GM19452 (cell line): ENCODE results near the gene BIRC7.

Source experiments
- ATAC-seq: cut with Tn5 transposase; IDR thresholded peaks from one replicate; pipeline ENCODE4 v1.9.1; 2021; ENCODE audit not compliant: unreplicated experiment

BIRC7 gene

GRCh38 chr20:63262836-63263235 lies 27.1 kb downstream of the BIRC7 start:
- ATAC-seq: no peak

DNA sequence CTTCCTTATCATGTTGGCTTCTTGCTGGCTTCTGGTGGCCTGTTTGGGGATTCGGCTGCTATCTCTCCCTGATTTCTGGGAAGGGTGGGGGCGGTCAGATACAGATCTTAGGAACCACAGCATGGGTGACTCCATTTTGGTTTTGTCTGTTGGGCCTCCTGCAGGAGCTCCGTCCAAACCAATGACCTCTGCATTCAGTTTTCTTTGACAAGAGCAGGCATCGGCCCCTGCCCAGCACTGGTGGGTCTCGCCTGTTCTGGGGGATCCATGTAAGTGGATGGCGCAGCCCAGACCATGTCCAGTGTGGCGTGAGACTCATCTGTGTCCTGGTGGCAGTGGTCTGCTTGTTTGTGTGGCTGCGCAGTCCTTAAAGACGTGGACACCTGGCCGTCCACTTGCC lies 28.3 kb downstream of the BIRC7 start:
- no peak for ATAC-seq

DNA sequence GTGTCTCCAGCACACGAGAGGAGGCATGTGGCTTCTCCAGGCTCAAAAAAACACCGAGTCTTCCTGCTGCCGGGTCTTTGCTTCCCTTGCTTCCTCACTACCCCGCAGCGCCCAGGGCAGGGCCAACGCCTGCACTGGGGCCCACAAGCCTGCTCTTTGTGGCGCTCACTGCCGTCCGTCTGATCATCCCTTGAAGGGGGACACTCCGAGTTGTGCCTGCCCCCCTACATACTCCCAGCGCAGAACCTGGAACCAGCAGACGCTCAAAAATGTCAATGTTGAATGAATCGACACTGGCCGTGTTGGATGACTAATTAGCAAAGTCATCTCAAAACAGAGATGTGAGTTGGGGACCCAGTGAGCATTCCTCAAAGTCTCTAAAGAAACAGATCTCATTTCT lies 28.8 kb downstream of the BIRC7 start:
- no peak for ATAC-seq

GRCh38 chr20:63265891-63266515 lies 30.3 kb downstream of the BIRC7 start:
- no peak for ATAC-seq

DNA sequence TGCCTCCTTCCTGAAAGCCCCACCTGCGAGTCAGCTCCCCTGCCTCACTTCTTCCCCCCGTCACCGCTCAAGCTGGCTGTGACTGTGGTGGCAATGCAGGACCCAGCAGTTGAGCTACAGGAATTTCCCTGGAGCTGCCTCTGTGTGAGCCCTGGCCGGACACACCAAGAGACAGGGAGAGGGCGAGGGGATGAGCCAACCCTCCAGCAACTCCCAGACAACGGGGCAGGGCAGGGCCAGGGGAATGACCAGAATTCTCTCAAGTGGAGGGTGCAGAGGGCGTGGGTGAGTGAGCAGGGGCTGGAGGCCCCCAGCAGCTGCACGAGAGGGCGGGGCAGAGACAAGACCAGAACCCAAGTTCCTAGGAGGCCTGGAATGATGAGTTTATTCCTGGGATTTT lies 32.0 kb downstream of the BIRC7 start:
- ATAC-seq: no peak

DNA sequence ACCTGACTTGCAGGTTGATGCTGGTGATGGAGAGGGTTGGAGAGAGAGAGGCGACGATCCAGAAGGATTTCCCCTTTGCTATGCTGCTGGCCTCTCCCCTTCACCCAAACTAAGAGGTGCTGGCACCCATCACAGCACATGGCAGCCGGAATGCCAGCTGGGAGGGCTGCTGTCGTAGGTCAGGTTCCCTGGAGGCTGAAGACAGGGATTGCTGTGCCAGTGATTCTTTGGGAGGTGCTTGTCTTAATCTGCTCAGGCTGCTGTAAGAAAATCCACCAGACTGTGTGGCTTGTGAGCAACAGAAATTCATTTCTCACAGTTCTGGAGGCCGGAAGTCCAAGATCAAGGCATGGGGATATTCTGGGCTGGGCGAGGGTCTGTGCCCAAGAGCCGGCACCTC lies 32.6 kb downstream of the BIRC7 start:
- ATAC-seq: no peak

- ATAC-seq: no peak
Measured at GRCh38 chr20:63268671-63269439, 33.1 kb downstream of the BIRC7 start.

- ATAC-seq: no peak
Measured at GRCh38 chr20:63269724-63270123, 34.0 kb downstream of the BIRC7 start.

- ATAC-seq: no peak
Measured at GRCh38 chr20:63270606-63271325, 35.1 kb downstream of the BIRC7 start.

- peak; percentile 89 for ATAC-seq
Measured at GRCh38 chr20:63272105-63273058, 36.7 kb downstream of the BIRC7 start, which contains the start of gene ARFGAP1. Gene ARFGAP1, plus strand, starts transcription at chr20:63272813. Its CDS starts 2,768 bp downstream, at chr20:63275581.

- no peak for ATAC-seq
Measured at GRCh38 chr20:63273059-63273579, 37.4 kb downstream of the BIRC7 start.

- no peak for ATAC-seq
Measured at GRCh38 chr20:63273635-63274380, 38.1 kb downstream of the BIRC7 start.

DNA sequence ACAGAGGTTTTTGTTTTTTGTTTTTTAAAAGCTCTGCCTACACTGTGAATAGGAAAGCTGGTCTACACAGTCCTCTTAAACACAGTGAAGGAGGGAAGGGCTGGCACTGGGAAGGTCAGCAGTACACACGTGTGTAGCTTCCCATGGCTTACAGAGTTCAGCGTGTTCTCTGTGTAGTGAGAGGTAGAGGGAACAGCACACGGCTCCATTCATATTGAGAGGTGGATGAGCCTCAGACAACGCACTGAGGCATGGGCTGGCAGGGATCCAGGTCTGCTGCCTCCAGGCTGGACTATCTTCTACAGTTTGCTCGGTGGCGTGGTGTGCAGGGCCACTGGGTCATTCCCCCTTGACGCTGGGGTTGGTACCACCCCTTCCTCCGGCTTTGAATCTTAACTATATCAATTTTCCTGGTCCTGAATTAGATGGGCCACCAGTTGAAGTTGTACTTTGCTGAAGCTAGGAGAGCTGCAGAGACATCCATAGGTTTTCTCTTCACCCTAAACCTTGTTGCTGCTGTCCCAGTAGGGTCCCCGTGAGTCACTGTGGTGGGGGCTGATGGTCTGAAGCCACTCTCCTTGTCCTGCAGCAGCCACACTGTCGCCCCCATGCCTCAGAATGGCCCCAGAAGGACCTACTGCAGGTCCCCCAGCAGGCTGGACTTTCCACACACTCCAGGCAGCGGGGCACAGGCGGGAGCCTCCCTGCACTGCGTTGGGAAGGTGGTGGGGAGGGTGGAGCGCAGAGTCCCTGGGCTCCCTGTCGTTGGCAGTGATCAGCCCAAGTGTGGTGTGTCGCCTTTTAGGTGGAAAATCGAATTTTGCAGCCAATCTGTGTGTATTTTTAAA lies 38.9 kb downstream of the BIRC7 start:
- no peak for ATAC-seq

- ATAC-seq: no peak
Measured at GRCh38 chr20:63275825-63276224, 40.1 kb downstream of the BIRC7 start.

DNA sequence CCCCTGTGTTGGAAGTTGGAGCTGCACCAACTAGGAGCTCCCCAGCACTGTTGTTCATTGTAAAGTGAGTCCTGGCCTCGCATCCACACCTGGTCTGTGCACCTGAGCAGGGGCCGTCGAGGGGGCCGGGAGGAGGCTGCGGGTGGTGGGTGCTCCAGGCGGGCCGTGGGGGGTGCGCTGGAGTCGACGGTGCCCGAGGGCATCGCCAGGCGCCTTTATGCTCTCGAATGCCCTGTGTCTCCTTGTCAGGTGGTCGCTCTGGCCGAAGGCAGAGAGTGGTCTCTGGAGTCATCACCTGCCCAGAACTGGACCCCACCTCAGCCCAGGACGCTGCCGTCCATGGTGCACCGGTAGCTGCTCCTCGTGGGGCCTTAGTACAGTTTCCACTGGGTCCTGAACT lies 41.3 kb downstream of the BIRC7 start:
- no peak for ATAC-seq

DNA sequence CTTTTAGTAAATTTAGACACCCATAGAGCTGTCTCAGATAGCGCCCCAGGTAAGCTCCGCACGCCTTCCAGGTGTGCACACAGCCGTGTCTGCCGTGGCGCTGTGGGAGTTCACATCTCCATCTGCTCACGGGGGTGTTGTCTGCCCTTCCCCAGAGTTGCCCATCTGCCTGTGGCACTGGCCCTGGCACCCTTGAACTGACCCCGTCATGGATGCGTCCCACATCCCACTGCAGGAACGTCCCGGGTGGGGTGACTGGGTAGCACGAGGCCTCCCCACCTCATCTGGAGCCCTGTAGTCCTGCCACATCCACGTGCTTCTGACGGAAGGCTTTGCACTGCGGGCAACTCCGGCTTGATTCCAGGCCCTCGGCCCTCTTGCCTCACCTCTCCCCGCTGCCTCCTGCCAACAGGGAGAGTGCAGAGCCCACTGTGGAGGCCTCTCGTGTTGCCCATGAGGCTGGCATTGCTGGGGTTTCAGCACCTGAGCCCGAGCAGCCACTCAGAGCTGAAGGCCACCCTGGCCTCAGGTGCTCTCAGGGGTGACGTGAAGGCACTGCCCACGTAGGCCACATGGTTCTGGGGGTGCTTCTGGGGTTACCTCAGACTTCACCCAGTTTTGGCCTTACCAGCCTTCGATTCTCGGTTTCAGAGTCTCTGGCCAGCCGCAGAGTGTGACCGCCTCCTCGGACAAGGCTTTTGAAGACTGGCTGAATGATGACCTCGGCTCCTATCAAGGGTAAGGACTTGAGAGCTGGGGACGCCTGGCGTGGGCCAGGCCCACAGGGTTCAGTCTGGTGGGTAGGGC lies 42.0 kb downstream of the BIRC7 start:
- no peak for ATAC-seq

- no peak for ATAC-seq
Measured at GRCh38 chr20:63278661-63279060, 43.0 kb downstream of the BIRC7 start.

- ATAC-seq: no peak
Measured at GRCh38 chr20:63279931-63280330, 44.2 kb downstream of the BIRC7 start.
